Hematopoietic multipotent progenitor cell treated with erythropoietin and hydrocortisone succinate and interleukin-3 and kit ligand, for 15 days (in vitro differentiated cells): ENCODE results near the gene HRG.

Experiments used
- DNase-seq: peaks from one replicate; pipeline ENCODE4 v3.0.0-alpha.2; 2015; ENCODE audit warnings: low spot score

Gene HRG

GRCh38 chr3:186638259-186638658, 27.6 kb upstream of the HRG start:
- no peak for DNase-seq

GRCh38 chr3:186639778-186640472, 25.9 kb upstream of the HRG start, which contains the start of gene FETUB:
FETUB (plus strand) TSS chr3:186640399; CDS start chr3:186640461, 62 bp downstream.
- DNase-seq = no peak

GRCh38 chr3:186640473-186640818, 25.4 kb upstream of the HRG start:
- no peak for DNase-seq

GRCh38 chr3:186640929-186641328, 24.9 kb upstream of the HRG start:
- no peak for DNase-seq

- no peak for DNase-seq
Observed at GRCh38 chr3:186642014-186642413, 23.8 kb upstream of the HRG start.

GRCh38 chr3:186643493-186643892, 22.3 kb upstream of the HRG start:
- no peak for DNase-seq

- DNase-seq = no peak
Observed at GRCh38 chr3:186644683-186645082, 21.1 kb upstream of the HRG start.

- DNase-seq = no peak
Observed at GRCh38 chr3:186646106-186646505, 19.7 kb upstream of the HRG start.

- no peak for DNase-seq
Observed at GRCh38 chr3:186646841-186647240, 19.0 kb upstream of the HRG start.

- DNase-seq = no peak
Observed at GRCh38 chr3:186648851-186649250, 17.0 kb upstream of the HRG start.

GRCh38 chr3:186651678-186652215, 14.1 kb upstream of the HRG start:
- no peak for DNase-seq

GRCh38 chr3:186653080-186653707, 12.6 kb upstream of the HRG start:
- no peak for DNase-seq

- DNase-seq = no peak
Observed at GRCh38 chr3:186653984-186654383, 11.8 kb upstream of the HRG start.

- DNase-seq = no peak
Observed at GRCh38 chr3:186663361-186664118, 2.3 kb upstream of the HRG start.

GRCh38 chr3:186664119-186664495, 1.7 kb upstream of the HRG start:
- no peak for DNase-seq

GRCh38 chr3:186664506-186664905, 1.3 kb upstream of the HRG start:
- DNase-seq = no peak

GRCh38 chr3:186668426-186668825, 2.6 kb downstream of the HRG start:
- no peak for DNase-seq

GRCh38 chr3:186669378-186670084, 3.7 kb downstream of the HRG start:
- no peak for DNase-seq

GRCh38 chr3:186670155-186670554, 4.3 kb downstream of the HRG start:
- DNase-seq = no peak

GRCh38 chr3:186671051-186671450, 5.2 kb downstream of the HRG start:
- no peak for DNase-seq

GRCh38 chr3:186678604-186679003, 12.8 kb downstream of the HRG start:
- no peak for DNase-seq

- no peak for DNase-seq
Observed at GRCh38 chr3:186679151-186679550, 13.3 kb downstream of the HRG start.
